Ishikawa (cell line): ENCODE results near the gene ZNF627.

Experiments used
- CEBPB ChIP-seq: IDR thresholded peaks from 2 replicates; pipeline ENCODE4 v1.6.1; 2012
- CREB1 ChIP-seq: IDR thresholded peaks from 2 replicates; pipeline ENCODE4 v1.6.1; 2012; ENCODE audit warnings: low read depth
- EP300 ChIP-seq: IDR thresholded peaks from 2 replicates; pipeline ENCODE4 v1.6.1; 2012; ENCODE audit warnings: borderline replicate concordance
- FOXM1 ChIP-seq: IDR thresholded peaks from 2 replicates; pipeline ENCODE4 v1.6.1; 2012; ENCODE audit warnings: low read depth, borderline replicate concordance
- MAX ChIP-seq: IDR thresholded peaks from 2 replicates; pipeline ENCODE4 v1.6.1; 2012
- NFIC ChIP-seq: IDR thresholded peaks from 2 replicates; pipeline ENCODE4 v1.6.1; 2012
- RAD21 ChIP-seq: IDR thresholded peaks from 2 replicates; pipeline ENCODE4 v1.6.1; 2012; ENCODE audit warnings: low read depth
- REST ChIP-seq: IDR thresholded peaks from 2 replicates; pipeline ENCODE4 v1.6.1; 2012; ENCODE audit warnings: low read depth, mild to moderate bottlenecking
- TAF1 ChIP-seq: IDR thresholded peaks from 2 replicates; pipeline ENCODE4 v1.6.1; 2012; ENCODE audit warnings: low read depth, mild to moderate bottlenecking
- TCF12 ChIP-seq: IDR thresholded peaks from 2 replicates; pipeline ENCODE4 v1.6.1; 2012; ENCODE audit warnings: low read depth
- TEAD4 ChIP-seq: IDR thresholded peaks from 2 replicates; pipeline ENCODE4 v1.6.1; 2012
- USF1 ChIP-seq: IDR thresholded peaks from 2 replicates; pipeline ENCODE4 v1.6.1; 2012
- YY1 ChIP-seq: IDR thresholded peaks from 2 replicates; pipeline ENCODE4 v1.6.1; 2012; ENCODE audit warnings: low read depth

- TF ChIP-seq REST (no peak), TEAD4 (no peak), USF1 (no peak), EP300 (no peak), TAF1 (no peak), RAD21 (no peak), NFIC (no peak), CREB1 (no peak), MAX (no peak), FOXM1 (no peak), CEBPB (no peak), TCF12 (no peak), YY1 (no peak)
These were observed 35.9 kb downstream of the ZNF627 start for GRCh38 chr19:11633223-11633622.
